HPDE6-E6E7 (cell line): ENCODE results near the gene DLGAP1.
"Not testable (repeated sequence)": the region's sequence is repeated elsewhere in the genome, so short reads cannot be mapped to it uniquely, and the experiment has no call there.

Experiments used
- DNase-seq: peaks from one replicate; pipeline ENCODE4 v3.0.0; 2011; ENCODE audit warnings: missing footprints; ENCODE audit errors: extremely low spot score

Gene DLGAP1

DNA sequence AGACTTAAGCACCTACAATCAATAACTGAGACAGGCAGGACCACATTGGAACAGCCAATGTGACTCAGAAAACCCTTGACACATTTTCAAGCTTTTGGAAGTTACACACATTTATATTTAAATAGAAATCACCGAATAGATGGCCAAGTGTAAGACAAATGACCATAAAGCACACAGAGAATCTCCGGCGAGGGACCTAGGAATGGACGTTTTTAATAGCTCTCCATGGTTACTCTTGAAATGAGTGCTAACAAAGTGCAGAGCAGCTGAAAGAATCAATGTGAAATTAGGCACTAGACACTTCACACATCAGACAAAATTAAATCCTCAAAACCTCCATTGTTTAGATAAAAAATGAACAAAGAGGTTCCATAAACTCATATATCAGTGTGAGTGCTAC is 376.9 kb downstream of the DLGAP1 start:
- DNase-seq: no peak

DNA sequence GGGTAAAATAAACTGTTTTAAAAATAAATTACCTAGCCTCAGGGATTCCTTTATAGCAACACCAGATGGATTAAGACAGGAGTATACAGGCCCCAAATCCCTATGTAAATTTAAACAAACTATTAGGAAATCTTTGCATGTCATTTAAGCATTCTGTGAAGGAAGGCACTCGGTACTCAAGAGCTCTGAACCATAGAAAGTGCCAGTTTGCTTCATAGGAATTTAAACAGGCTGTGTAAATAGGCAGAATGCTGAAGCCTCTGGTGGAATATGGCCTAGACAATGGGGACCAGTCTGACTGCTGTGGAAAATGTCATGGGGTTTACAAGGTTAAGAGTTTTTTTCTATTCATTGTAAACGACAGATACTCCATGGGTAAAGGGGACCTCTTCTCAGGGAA is 377.4 kb downstream of the DLGAP1 start:
- DNase-seq: no peak

DNA sequence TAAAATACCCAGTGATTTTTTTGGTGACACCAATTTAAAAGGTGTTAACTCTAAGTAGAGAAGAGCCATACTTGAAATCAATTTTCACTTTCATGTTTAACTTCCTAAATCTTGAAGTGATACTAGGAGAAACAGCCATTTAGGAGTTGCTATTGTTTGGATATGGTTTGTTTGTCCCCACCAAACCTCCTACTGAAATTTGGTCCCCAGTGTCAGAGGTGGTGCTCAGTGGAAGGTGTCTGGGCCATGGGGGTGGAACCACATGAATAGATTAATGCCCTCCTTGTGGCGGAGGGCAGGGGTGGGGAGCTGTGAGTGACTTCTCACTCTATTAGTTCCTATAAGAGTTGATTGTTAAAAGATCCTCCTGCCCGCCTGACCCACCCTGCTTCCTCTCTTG is 377.9 kb downstream of the DLGAP1 start:
- no peak for DNase-seq

DNA sequence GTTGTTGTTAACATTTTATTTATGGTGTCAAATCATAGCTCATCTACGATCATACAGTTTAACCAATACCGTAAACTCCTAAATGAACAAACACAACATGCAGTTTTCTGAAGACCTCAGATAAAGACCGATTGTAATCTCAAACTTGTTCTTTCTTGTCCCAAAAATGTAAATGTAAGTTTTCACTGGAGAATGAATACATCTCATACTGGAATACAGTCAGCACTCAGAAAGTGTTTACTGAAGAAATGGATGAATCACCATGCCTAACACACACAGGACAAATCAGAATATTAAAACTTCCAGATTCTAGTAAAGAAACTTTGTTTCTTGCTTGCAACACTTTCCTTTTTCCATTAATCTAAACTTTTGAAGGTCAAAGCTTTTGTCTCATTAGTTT is 380.5 kb downstream of the DLGAP1 start:
- DNase-seq: peak; percentile 37

DNA sequence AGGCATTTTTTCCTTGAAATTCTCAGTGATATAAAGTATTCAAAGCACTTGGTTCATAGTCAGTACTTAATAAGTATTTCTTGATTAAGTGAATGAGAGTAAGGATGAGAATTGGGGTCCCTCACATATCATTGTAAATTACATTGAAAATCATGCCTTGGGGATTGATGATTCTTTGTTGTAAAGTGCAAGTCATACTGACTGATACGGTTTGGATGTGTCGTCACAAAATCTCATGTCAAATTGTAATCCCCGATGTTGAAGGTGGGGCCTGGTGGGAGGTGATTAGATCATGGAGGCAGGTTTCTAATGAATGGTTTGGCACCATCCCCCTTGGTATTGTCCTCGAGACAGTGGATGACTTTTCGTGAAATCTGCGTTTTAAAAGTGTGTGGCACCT is 385.9 kb downstream of the DLGAP1 start:
- no peak for DNase-seq

DNA sequence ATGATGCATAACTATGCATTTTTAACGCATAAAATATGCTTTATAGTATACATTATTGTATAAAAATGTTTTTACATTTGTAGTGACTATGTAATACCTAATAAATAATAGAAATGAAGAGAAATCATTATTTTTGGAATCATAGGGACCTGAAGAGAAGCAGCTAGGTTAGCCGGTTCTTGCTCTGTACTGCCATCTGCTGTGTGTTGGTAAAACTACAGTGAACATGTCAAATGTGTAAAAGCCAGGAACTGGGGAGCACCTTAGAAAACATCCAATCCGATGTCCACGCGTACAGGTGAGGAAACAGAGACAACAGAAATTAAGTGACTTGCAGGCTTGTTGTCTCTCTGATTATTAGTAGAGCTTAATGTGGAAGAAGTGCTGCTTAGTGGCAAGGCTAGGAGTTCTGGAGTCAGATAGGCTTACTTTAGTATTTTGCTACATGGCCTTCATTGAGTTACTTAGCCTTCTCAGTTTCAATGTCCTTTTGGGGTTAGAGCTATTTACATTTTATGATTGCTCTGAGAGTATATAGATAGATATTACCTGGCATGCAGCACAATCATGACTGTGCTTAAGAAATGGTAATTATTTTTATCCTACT is 386.5 kb downstream of the DLGAP1 start:
- DNase-seq: peak; percentile 45

DNA sequence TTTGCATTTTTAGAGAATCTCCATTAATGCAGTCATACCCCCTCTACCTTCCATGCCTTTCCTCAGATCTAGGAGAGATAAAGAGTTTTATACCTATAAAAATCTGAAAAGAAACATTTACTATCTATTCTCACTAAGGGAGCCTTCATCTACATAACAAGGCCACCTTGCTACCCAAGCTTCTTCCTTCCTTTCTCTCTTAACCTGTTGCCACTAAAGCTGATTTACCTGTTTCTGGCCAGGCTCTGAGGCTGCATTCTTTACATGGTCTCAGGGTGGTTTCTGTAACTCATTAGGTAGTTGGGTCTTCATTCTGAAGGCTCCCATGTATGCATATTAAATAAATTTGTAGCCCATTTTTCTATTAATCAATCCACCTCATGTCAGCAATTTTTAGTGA is 391.6 kb downstream of the DLGAP1 start:
- no peak for DNase-seq

DNA sequence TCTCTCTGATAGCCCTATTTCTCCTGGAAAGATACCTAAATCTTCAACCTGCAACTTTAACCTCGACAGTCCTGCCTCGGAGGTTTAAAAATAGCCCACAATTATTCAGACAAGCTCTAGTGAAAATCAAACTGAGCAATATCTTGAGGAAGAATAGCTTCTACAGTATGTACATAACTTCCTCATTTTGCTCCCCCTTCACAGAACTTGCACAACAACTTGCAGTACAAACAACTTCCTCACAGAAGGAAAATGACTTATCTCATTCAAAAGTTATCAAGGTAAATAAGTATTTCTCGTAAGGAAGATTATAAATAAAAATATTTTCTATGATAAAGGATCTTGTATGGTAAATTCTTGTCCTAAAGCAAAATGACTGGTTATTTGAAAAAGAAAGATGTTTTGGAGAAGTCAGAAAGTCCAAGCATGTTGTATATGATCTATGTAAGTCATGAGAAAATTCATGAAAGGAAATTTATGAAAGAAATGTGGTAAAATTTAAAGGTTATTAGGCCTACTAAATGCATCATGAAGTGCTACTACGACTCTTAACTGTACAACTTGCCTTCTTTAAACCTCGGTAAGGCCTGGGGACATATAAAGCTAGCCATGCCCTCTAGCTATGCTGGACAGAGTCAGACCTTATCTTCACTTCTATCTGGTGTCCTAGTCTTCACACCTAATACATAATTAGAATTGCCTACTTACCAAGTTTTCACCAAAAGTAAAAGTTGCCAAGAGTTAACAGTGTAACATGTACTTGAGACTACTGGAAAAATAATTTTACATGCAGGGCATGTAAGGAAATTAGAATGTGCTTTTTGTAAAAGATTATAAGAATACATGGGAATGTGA is 394.5 kb downstream of the DLGAP1 start:
- DNase-seq: no peak

DNA sequence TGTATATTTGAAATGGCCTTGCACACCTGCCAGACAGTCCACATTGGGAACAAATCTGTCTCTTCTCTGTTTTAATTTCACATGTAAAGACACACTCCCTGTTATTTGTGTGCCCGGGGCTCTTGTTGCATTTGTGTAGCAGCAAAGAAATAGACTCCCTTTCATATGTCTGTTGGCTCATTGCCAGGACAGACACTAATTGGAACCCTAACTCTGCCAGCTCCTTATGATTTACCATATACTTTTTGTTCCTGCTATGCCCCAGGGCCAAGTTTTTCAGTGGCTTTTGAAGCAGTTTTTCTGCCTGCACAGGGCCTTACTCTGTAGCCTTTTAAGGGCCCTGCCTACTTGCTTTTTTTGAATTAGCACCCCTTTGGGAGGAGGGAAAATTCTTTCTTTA is 396.9 kb downstream of the DLGAP1 start:
- no peak for DNase-seq

DNA sequence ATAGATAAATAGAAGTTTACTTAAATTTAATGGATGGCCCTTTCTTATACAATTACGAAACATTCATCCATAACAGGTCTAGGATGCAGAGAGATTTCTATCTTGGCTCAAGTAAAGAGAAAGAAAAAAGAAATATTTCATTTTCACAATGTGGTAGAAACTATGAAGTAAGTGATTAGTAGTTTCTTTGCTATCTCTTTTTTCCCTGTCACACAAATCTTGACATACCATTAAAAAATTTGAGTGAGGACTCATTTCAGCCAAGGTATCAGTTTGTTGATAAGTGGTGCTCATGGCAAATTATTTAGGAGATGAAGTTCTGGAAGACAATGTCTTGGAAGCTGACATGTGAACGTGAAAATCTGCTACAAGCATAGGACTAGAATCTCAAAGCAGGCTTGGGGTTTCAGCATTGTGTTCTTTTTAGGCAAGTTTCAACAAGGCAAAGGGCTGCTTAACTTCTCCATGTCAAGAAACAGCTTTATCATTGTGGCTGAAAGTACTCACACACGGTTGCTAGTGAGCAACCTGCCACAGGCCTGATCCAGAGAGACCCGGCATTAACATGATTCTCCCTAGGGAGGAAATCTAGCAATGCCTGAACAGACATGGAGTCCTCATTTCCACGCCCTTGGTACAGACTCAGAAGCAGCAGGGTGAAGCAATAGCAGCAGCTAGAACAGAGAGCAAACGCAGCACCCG is 414.6 kb downstream of the DLGAP1 start:
- no peak for DNase-seq

DNA sequence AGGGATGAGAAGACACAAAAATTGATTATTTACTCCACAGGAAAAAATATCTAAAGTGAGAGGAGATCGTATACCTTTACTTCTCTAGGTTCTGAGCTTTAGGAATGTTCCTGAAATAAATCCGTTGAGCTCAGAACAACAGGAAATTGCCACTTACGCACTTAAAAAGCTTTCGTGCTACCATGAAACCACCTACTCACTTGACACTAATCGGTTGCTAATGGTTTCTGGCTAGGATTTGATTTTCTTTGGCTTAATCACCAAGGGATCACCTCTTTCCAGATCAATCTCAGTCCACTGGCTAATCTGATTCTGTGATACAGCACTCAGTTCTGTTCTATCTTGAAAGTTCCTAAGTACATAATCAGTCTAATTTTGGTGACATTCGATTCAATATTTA is 419.6 kb downstream of the DLGAP1 start:
- no peak for DNase-seq

DNA sequence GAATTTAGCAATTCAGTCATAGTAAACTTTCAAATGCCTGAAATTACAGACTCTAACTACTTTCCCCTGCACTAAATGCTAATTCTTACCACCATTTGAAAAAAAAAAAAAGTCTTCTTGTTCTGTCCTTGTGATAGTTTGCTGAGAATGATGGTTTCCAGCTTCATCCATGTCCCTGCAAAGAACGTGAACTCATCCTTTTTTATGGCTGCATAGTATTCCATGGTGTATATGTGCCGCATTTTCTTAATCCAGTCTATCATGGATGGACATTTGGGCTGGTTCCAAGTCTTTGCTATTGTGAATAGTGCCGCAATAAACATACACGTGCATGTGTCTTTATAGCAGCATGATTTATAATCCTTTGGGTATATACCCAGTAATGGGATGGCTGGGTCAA is 420.3 kb downstream of the DLGAP1 start:
- DNase-seq: not testable (repeated sequence)

DNA sequence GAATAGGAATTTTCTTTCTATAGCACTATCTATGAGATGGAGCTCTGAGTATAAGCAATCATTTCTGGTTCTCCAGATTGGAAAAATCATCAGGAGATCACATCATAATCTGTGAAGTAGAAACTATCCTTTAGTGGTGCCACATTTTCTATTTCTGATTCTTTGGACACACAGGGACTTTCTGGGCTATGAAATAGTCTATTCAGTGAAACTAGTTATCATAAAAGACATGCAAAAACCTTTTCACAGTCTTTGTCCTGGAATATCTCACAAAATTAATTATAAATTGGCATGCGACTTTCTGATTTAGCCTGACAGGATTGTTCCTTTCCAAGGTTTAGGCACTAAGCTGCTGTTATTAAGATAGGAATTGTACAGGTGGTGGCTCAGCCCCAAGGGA is 428.6 kb downstream of the DLGAP1 start:
- DNase-seq: no peak

DNA sequence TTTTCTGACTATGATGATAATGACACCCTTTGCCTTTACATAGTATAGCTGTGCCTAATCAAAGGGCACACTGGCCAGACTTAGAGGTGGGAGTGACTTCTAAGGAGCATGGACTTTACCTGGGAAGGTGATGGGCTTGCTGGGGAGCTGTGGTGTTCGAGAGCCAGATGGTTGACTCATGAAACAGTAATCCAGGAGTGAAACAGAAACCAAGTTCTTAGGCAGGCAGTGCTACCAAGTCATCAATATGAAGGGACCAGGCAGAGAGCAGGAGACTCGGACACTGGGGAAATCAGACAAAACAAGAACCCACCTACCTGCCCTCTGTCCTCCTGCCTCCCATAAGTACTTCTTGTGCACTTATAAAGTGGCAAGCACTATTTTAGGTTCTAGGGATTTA is 430.4 kb downstream of the DLGAP1 start:
- peak; percentile 28 for DNase-seq

DNA sequence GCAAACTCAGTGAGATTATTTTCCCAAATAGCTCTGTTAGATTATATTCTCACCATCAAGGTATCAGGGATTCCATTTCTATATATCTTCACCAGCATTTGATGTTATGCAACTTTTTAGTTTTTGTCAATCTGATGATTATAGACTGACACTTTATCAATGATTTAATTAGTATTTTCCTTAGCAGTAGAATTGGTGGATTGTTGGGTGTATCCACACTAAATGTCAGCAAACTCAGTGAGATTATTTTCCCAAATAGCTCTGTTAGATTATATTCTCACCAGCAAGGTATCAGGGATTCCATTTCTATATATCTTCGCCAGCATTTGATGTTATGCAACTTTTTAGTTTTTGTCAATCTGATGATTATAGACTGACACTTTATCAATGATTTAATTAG is 432.4 kb downstream of the DLGAP1 start:
- DNase-seq: not testable (repeated sequence)

DNA sequence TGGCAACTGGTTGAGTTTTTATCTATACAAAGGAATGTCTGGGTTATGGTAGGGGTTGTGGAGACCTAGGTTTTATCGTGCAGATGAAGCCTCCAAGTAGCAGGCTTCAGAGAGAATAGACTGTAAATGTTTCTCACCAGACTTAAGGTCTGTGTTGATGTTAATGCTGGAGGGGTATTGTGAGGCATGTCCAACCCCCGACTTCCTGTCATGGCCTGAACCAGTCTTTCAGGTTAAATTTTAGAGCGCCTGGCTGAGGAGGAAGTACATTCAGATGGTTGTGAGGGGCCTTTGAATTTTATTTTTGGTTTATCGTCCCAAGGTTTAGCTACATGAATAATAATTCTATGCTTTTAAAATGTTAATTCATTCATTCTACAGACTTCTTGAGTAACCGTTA is 435.1 kb downstream of the DLGAP1 start:
- DNase-seq: no peak

DNA sequence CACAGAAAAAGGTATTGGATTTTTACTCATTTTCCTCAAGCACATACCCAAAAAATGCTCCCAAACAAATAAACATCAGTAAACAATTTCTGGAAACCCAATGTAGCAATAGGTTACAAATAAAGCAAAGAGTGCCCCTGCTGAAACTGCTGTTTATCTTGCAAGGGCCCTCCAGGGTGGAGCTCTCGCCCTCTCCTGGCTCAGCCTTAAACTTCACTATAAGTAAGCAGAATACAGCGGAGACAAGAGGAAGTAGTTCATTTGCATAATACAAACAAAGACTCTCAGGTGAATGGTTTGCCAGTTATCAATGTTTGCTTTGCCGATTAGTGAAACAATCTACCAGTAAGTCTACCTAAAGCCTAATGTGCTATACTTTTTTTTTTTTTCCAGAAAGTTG is 437.6 kb downstream of the DLGAP1 start:
- DNase-seq: peak; percentile 21

DNA sequence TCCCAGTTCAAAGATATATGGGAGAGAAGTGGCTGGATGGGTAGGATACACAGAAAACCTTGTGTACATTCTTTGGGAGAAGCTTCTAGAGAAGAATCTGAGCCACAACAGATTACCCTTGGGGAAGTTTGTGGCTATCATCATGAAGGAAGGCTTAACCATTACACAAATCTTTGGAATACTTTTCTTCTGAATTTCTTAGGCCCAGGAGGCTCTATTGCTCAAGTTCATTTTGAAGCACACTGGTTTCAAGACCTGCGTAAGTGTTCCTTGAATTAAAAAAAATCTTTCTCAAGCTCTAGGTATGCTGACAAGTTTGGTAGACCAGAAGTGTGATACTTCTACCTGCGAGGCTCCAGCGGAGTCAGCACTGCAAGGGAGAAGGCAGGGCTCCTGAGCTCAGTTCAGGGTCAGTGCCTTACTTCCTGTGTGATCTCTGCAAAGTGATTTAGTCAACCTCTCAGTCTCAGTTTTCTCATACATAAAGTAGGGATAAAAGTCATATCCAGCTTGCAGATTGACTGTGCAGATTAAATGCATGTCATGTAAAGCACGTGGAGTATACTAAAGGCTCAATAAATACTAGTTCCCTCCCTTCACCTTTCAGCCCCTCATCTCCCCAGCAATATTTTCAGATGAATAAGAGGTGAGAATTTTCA is 438.6 kb downstream of the DLGAP1 start:
- DNase-seq: no peak

DNA sequence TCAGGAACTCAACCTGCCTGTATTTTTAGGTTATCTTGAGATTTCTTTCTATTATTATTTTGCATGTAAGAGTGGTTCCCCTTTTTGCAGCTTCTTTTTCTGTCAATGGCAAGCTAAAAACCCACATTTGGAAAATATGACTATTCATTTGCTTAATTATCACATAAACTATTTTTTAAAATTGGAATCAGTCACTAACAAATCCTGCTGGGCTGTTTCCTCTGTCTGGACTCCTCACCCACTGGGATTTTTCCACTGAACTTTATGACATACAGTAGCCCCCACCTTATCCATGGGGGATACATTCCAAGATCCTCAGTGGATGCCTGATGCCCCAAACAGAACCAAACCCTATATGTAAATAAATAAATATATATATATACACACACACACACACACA is 447.3 kb downstream of the DLGAP1 start:
- no peak for DNase-seq

DNA sequence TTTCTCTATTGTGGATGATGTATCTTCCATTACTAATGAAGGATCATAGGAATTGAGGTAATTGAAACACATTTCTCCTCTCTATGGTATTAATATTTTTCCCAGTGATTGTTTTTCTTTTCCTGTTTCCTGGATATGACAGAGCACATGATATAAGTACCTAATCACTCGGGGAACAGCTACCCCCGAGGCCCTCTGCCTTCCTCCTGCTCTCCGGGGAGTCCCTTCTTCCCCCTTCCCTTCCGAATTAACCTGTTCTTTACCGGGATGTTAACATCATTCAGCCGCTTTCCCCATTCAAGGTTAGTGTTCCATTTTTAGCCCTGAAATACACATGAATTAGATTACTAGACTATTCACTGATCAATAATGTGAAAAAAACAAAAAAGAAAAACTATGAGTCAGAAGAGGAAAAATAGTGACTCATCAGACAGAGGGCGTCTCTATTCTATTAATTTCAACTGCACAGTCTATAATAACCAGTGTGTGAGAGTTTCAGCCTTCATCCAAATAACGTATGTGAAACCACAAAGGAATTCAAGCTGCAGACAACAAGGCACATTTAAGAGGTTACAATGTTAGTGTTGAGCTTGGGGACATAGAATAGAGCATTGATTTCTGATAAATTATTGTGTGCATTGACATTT is 450.8 kb downstream of the DLGAP1 start:
- peak; percentile 29 for DNase-seq

DNA sequence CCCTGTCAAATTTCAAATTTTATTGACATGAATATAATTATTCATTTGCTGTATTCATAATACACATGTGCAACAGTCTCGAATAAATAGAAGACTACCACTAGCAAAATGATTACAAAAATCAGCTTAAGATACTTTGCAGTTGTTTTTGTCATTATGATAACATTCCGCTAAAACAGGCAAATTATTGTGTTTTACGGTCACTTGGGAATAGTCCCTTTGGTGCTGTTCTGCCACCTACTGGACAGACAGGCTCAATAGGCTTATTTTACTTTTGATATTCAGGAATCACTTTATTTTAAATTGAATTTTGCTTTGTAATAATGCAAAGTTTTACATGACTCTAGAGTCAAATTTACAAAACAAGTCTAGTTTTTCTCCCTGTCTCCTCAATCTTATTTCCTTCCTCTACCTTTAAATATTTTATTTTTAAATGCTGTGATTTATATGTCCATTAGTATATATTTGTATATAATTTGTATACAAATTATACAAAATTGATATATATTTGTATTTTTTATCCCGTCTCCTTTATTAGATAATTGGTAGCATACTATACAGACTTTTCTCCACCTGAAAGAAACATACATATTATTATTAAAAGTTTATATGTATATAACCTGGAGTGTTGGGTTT is 456.3 kb downstream of the DLGAP1 start:
- DNase-seq: no peak
